IMR-90 (cell line): ENCODE results near the gene COG4.

Source experiments
- CEBPB ChIP-seq: IDR thresholded peaks from 2 replicates; pipeline ENCODE4 v1.6.1; 2012; ENCODE audit warnings: low read depth, low read length, improper control_type of control experiment
- CHD1 ChIP-seq: IDR thresholded peaks from 2 replicates; pipeline ENCODE4 v1.6.1; 2012; ENCODE audit warnings: low read depth, low read length, improper control_type of control experiment
- CTCF ChIP-seq: conservative IDR thresholded peaks from 2 replicates; pipeline ENCODE4 v1.5.1; 2012; ENCODE audit warnings: mild to moderate bottlenecking, low read depth, low read length, improper control_type of control experiment
- ELK1 ChIP-seq: fragments of 150-350 bp; IDR thresholded peaks from 2 replicates; pipeline ENCODE4 v1.6.1; 2016; ENCODE audit warnings: low read depth, mild to moderate bottlenecking, low read length, moderate library complexity, borderline replicate concordance
- FOS ChIP-seq: fragments of 150-350 bp; IDR thresholded peaks from 2 replicates; pipeline ENCODE4 v1.6.1; 2016; ENCODE audit warnings: low read depth, low read length
- MAFK ChIP-seq: IDR thresholded peaks from 2 replicates; pipeline ENCODE4 v1.6.1; 2012; ENCODE audit warnings: low read depth, low read length, improper control_type of control experiment
- MAZ ChIP-seq: IDR thresholded peaks from 2 replicates; pipeline ENCODE4 v1.6.1; 2012; ENCODE audit warnings: low read depth, mild to moderate bottlenecking, low read length, improper control_type of control experiment, moderate library complexity, borderline replicate concordance
- MXI1 ChIP-seq: IDR thresholded peaks from 2 replicates; pipeline ENCODE4 v1.6.1; 2012; ENCODE audit warnings: low read depth, mild to moderate bottlenecking, low read length, moderate library complexity, borderline replicate concordance
- POLR2A ChIP-seq: IDR thresholded peaks from 2 replicates; pipeline ENCODE4 v1.6.1; 2012; ENCODE audit warnings: mild to moderate bottlenecking, low read depth, low read length
- RAD21 ChIP-seq: IDR thresholded peaks from 2 replicates; pipeline ENCODE4 v1.6.1; 2012; ENCODE audit warnings: low read length, improper control_type of control experiment
- RFX5 ChIP-seq: IDR thresholded peaks from 2 replicates; pipeline ENCODE4 v1.8.0; 2012; ENCODE audit warnings: low read depth, mild to moderate bottlenecking, low read length, moderate library complexity
- SMC3 ChIP-seq: fragments of 150-350 bp; IDR thresholded peaks from 2 replicates; pipeline ENCODE4 v1.6.1; 2016; ENCODE audit warnings: low read depth, mild to moderate bottlenecking, antibody characterized with exemption, low read length, moderate library complexity
- USF2 ChIP-seq: fragments of 150-350 bp; IDR thresholded peaks from 2 replicates; pipeline ENCODE4 v1.6.1; 2017; ENCODE audit warnings: mild to moderate bottlenecking, antibody characterized with exemption, low read length, low read depth

- TF ChIP-seq CTCF (no peak), CHD1 (no peak), POLR2A (no peak), USF2 (no peak), MAFK (no peak), MXI1 (no peak), RAD21 (no peak), ELK1 (no peak), FOS (no peak), MAZ (no peak), RFX5 (no peak), CEBPB (no peak), SMC3 (no peak)
These were observed 26.7 kb upstream of the COG4 start for GRCh38 chr16:70550082-70550481.
